MM.1S (cell line): ENCODE results near the gene TTC13.

ENCODE experiments used
- DNase-seq: peaks from one replicate; pipeline ENCODE4 v3.0.0-alpha.2; 2015
- H2AFZ ChIP-seq: fragments of 300-600 bp; sonication (generic); 2 replicates; pipeline ENCODE4 v1.6.0; 2016; ENCODE audit warnings: antibody characterized with exemption, low read length
- H3F3A ChIP-seq: fragments of 300-600 bp; sonication (generic); 2 replicates; pipeline ENCODE4 v1.6.1; 2016; ENCODE audit warnings: mild to moderate bottlenecking, antibody characterized with exemption, low read length, moderate library complexity, mixed read lengths; ENCODE audit not compliant: insufficient read depth
- H3K27ac ChIP-seq: fragments of 300-600 bp; sonication (generic); 2 replicates; pipeline ENCODE4 v1.5.1; 2016; ENCODE audit warnings: mild to moderate bottlenecking, low read length
- H3K27me3 ChIP-seq: fragments of 300-600 bp; sonication (generic); replicated peaks from 2 replicates; pipeline ENCODE4 v1.6.0; 2016; ENCODE audit warnings: low read length; ENCODE audit not compliant: insufficient read depth
- H3K36me3 ChIP-seq: fragments of 300-600 bp; sonication (generic); replicated peaks from 2 replicates; pipeline ENCODE4 v1.6.1; 2016; ENCODE audit warnings: mild to moderate bottlenecking, low read length, mixed read lengths; ENCODE audit not compliant: insufficient read depth
- H3K4me1 ChIP-seq: fragments of 300-600 bp; sonication (generic); 2 replicates; pipeline ENCODE4 v1.6.1; 2016; ENCODE audit warnings: low read length, mixed read lengths
- H3K4me2 ChIP-seq: fragments of 300-600 bp; sonication (generic); 2 replicates; pipeline ENCODE4 v1.6.0; 2016; ENCODE audit warnings: low read depth, low read length
- H3K4me3 ChIP-seq: fragments of 300-600 bp; sonication (generic); 2 replicates; pipeline ENCODE4 v1.5.1; 2016; ENCODE audit warnings: low read length, mixed read lengths
- H3K79me2 ChIP-seq: fragments of 300-600 bp; sonication (generic); 2 replicates; pipeline ENCODE4 v1.6.1; 2016; ENCODE audit warnings: mixed run types, low read length, mixed read lengths
- H3K9ac ChIP-seq: fragments of 300-600 bp; sonication (generic); 2 replicates; pipeline ENCODE4 v1.6.1; 2016; ENCODE audit warnings: low read length, mixed read lengths
- H3K9me2 ChIP-seq: fragments of 300-600 bp; sonication (generic); replicated peaks from 2 replicates; pipeline ENCODE4 v1.6.1; 2016; ENCODE audit warnings: mild to moderate bottlenecking, low read length, mixed read lengths; ENCODE audit not compliant: insufficient read depth
- H3K9me3 ChIP-seq: fragments of 300-600 bp; sonication (generic); replicated peaks from 2 replicates; pipeline ENCODE4 v1.6.1; 2016; ENCODE audit warnings: mild to moderate bottlenecking, low read length, mixed read lengths; ENCODE audit not compliant: insufficient read depth
- H4K20me1 ChIP-seq: fragments of 300-600 bp; sonication (generic); 2 replicates; pipeline ENCODE4 v1.6.1; 2016; ENCODE audit warnings: mild to moderate bottlenecking, low read length, moderate library complexity, mixed read lengths; ENCODE audit not compliant: insufficient read depth
- EZH2 ChIP-seq: fragments of 300-600 bp; sonication (generic); optimal IDR thresholded peaks from 2 replicates; pipeline ENCODE3; 2017; ENCODE audit warnings: low read depth, mild to moderate bottlenecking, antibody characterized with exemption, low read length, mixed read lengths
- EZH2phosphoT487 ChIP-seq: fragments of 300-600 bp; sonication (generic); IDR thresholded peaks from 2 replicates; pipeline ENCODE4 v1.6.1; 2018; ENCODE audit warnings: antibody characterized with exemption, low read length
- TF ChIP-seq, protein P1 (sequence below): fragments of 300-600 bp; sonication (generic); IDR thresholded peaks from 2 replicates; pipeline ENCODE4 v1.5.1; 2016; ENCODE audit warnings: antibody characterized with exemption, low read length, mixed read lengths

Gene TTC13

DNA sequence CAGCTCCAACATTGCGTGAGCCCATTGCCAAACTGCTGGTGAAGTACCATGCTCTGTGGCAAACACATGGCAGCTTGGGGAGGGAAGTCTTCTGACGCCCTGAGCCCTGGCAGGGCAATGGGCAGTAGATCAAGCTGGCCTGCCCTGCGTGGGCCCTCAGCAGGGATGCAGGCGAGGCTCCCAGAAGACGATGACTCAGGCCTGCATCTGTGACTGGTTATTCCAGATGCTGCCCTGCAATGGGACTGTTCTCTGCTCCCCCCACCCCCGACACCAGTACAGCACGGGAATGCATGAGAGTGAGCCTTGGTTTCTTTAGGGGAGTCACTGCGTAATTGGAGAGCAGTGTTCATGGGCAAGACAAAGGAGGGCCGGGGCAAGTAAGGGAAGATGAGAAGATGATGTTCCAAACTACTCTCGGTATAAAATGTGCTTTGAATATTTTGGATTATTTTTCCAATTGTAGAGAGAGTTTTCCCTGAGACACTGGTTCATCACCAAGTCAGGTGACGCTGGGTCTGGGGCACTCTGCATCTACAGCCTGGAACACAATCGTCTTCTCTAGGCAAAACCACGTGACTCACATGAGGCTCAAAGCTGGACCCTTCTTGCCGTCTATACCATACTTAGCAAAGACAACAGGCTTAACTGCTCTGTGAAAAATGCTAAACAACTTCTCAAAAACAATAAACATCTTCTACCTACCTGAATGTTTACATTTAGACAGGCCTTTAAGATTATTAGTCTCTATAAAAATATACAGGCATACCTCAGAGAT is 101.3 kb downstream of the TTC13 start:
- Histone ChIP-seq H3K4me2 (no peak overlapping the region), H3K79me2 (no peaks in the 10 kb centered on the region), H4K20me1 (no peaks in the 10 kb centered on the region), H3K9me3 (no peaks in the 10 kb centered on the region), H3K9ac (no peak overlapping the region), H3K4me3 (no peak overlapping the region), H3K9me2 (no peaks in the 10 kb centered on the region), H3K27me3 (no peaks in the 10 kb centered on the region), H2AFZ (no peak overlapping the region), H3K4me1 (no peaks in the 10 kb centered on the region), H3K27ac (no peak overlapping the region), H3F3A (no peaks in the 10 kb centered on the region), H3K36me3 (no peaks in the 10 kb centered on the region)
- TF ChIP-seq EZH2 (no peak), EZH2phosphoT487 (no peak)
- TF ChIP-seq, protein P1, sequence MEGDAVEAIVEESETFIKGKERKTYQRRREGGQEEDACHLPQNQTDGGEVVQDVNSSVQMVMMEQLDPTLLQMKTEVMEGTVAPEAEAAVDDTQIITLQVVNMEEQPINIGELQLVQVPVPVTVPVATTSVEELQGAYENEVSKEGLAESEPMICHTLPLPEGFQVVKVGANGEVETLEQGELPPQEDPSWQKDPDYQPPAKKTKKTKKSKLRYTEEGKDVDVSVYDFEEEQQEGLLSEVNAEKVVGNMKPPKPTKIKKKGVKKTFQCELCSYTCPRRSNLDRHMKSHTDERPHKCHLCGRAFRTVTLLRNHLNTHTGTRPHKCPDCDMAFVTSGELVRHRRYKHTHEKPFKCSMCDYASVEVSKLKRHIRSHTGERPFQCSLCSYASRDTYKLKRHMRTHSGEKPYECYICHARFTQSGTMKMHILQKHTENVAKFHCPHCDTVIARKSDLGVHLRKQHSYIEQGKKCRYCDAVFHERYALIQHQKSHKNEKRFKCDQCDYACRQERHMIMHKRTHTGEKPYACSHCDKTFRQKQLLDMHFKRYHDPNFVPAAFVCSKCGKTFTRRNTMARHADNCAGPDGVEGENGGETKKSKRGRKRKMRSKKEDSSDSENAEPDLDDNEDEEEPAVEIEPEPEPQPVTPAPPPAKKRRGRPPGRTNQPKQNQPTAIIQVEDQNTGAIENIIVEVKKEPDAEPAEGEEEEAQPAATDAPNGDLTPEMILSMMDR: no peak
- DNase-seq: no peak

DNA sequence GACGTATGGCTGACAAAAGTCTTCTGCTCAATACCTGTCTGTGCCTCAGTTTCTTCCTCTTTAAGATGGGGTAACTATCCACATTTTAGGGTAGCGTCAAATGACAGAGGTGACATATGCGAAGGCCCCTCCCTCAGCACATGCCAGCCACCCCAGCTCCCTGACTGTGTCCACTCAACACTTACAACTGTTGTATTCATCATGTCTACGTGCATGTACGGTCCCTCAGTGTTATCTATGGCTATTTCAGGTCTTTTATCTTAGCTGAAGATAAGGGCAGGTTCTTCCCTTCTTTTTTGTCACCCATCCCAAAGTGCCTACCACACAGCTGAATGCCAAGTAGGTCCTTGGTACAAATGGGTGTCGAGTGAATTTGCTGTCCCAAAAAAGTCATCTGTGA is 102.0 kb downstream of the TTC13 start:
- Histone ChIP-seq H3K36me3 (no peaks in the 10 kb centered on the region), H3K4me2 (no peak overlapping the region), H3K4me1 (no peaks in the 10 kb centered on the region), H3K79me2 (no peaks in the 10 kb centered on the region), H3F3A (no peaks in the 10 kb centered on the region), H3K4me3 (no peak overlapping the region), H2AFZ (no peak overlapping the region), H3K27ac (no peak overlapping the region), H3K9ac (no peak overlapping the region), H3K9me3 (no peaks in the 10 kb centered on the region), H3K9me2 (no peaks in the 10 kb centered on the region), H4K20me1 (no peaks in the 10 kb centered on the region), H3K27me3 (no peaks in the 10 kb centered on the region)
- DNase-seq: no peak
- no peak for TF ChIP-seq EZH2
- TF ChIP-seq EZH2phosphoT487: no peak
- TF ChIP-seq, protein P1: no peak

DNA sequence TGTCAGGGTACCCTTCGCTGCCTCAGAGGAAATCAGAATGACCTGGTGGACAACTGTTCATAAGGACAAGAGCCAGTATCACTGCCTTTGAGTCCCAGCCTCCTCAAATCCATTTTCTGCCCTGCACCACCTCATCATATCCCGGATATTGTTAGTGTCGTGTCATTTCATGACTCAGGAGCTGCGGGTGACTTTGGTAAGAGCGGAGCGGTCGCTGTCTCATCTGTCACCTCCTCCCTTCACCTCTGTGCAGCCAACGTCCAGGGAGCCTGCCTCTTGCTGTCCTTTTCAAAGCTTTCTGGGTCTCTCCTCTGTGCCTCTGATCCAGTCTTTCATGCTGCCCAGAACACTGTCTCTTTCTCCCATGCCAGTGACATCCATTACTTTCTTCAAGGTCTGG is 103.3 kb downstream of the TTC13 start:
- no peaks in the 10 kb centered on the region for H3K4me1 ChIP-seq
- no peak for DNase-seq

More for the DNA sequence above, 103.3 kb downstream of the TTC13 start:
- no peak for TF ChIP-seq EZH2
- TF ChIP-seq, protein P1: no peak
- TF ChIP-seq EZH2phosphoT487: no peak
- no peak overlapping the region for H3K4me3 ChIP-seq
- no peaks in the 10 kb centered on the region for H3F3A ChIP-seq
- no peak overlapping the region for H3K27ac ChIP-seq
- H2AFZ ChIP-seq: no peak overlapping the region
- H3K79me2 ChIP-seq: no peaks in the 10 kb centered on the region
- no peaks in the 10 kb centered on the region for H3K9me2 ChIP-seq
- H3K4me2 ChIP-seq: no peak overlapping the region
- H3K9me3 ChIP-seq: no peaks in the 10 kb centered on the region
- no peaks in the 10 kb centered on the region for H3K36me3 ChIP-seq
- no peak overlapping the region for H3K9ac ChIP-seq
- H4K20me1 ChIP-seq: no peaks in the 10 kb centered on the region
- H3K27me3 ChIP-seq: no peaks in the 10 kb centered on the region
